Stomach (tissue), 9 donors: ENCODE data around the gene TSR2. TPM values are rescaled to one million over a fixed set of nuclear protein-coding genes. Genes with fewer than 3 reads are reported as not detected.

Experiments
- DNase-seq, 2 donors: peaks; one replicate each; pipeline versions ENCODE4 v3.0.0 to v3.0.0-alpha.2; 2013 to 2019
- H3K27ac ChIP-seq, 5 donors: fragments of 200-600 bp in 4 of 5; sonication (generic) in 4 of 5; one replicate each; pipeline ENCODE4 v1.5.1; 2013 to 2019; ENCODE audit warnings: mild to moderate bottlenecking in 1 of 5, moderate library complexity in 1 of 5
- H3K27me3 ChIP-seq, 3 donors: fragments of 200-600 bp; sonication (generic); one replicate each; pipeline ENCODE4 v1.5.1; 2017 to 2019; ENCODE audit warnings: mixed run types in 1 of 3
- H3K36me3 ChIP-seq, 4 donors: fragments of 200-600 bp; sonication (generic); 1 replicate in 3 of 4; 2 replicates in 1 of 4; pipeline ENCODE4 v1.5.1; 2016 to 2019
- H3K4me1 ChIP-seq, 4 donors: fragments of 200-600 bp; sonication (generic); one replicate each; pipeline ENCODE4 v1.5.1; 2016 to 2019
- H3K4me3 ChIP-seq, 4 donors: fragments of 200-600 bp; sonication (generic) in 3 of 4; one replicate each; pipeline ENCODE4 v1.5.1; 2016 to 2019; ENCODE audit warnings: mild to moderate bottlenecking in 1 of 4
- H3K9me3 ChIP-seq, 4 donors: fragments of 200-600 bp; sonication (generic); one replicate each; pipeline ENCODE4 v1.5.1; 2016 to 2019
- EP300 ChIP-seq: sonication (generic); formaldehyde crosslinking; IDR thresholded peaks from one replicate; pipeline ENCODE4 v1.6.1; 2017; ENCODE audit warnings: antibody characterized with exemption
- POLR2A ChIP-seq, 4 donors: fragments of 450-650 bp; IDR thresholded peaks; one replicate each; pipeline ENCODE4 v1.6.1; 2016; ENCODE audit warnings: antibody characterized with exemption in 4 of 4, control low read depth in 2 of 4, mild to moderate bottlenecking in 1 of 4, moderate library complexity in 1 of 4
- POLR2AphosphoS5 ChIP-seq, 3 donors: sonication (generic); formaldehyde crosslinking; IDR thresholded peaks; one replicate each; pipeline ENCODE4 v1.6.1; 2016; ENCODE audit warnings: antibody characterized with exemption in 3 of 3
- WGBS, 5 donors: extraction: QIAGEN DNeasy Blood & Tissue Kit in 3 of 5; methylation state at CpG; one replicate each; pipeline versions ENCODE4 v1.1.5 to v1.1.7; 2013 to 2018; 5-methylcytosine and 5-hydroxymethylcytosine counted together
- intact Hi-C: fragments of 100-400 bp; cut with DNase I; formaldehyde crosslinking; loops from one replicate; pipeline ENCODE4 v1.15.1; 2023; ENCODE audit warnings: low total_unique reads
- polyA plus RNA-seq, 3 donors: library from polyadenylated mRNA; stranded (reverse); fragments of 200-250 nt; gene quantifications; one replicate each; pipeline ENCODE4 v1.2.3, GENCODE V29; 2013
- total RNA-seq, 5 donors: library from RNA; depleted of rRNA; stranded (reverse); fragments of >200 nt; gene quantifications; one replicate each; pipeline versions ENCODE4 v1.1.0 to v1.2.3, GENCODE V29; 2014 to 2016
- TF ChIP-seq, protein P1 (sequence below), 7 experiments: fragments of 450-650 bp in 4 of 7; fragments of 200-600 bp in 3 of 7; sonication (generic) in 3 of 7; IDR thresholded peaks; one replicate each; pipeline ENCODE4 v1.5.1; 2016 to 2019; ENCODE audit warnings: antibody characterized with exemption in 7 of 7, control low read depth in 2 of 7, mild to moderate bottlenecking in 1 of 7
- donor health status: healthy with polysubstance abuse.
- donor health status: Bipolar disorder and iron deficiency.
- donor health status: healthy.

Gene TSR2
- total and polyA plus RNA-seq, 8 donors: 12.5 to 48.1 (median 28.8) TPM; not detected in 1

DNA sequence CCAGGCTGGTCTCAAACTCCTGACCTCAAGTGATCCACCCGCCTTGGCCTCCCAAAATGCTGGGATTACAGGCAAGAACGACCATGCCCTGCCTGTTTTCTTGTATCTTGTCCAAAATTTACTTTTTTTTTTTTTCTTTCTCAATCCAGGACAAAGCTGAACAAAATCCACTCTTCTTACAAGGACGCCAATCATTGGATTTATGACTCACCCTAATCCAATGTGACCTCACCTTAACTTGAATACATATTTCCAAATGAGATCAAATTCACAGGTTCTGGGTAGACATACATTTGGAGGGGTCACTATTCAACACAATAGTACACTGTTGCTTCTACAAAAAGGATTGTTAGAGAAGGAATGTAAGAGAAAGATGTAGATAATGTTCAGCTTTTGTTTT lies 18.0 kb upstream of the TSR2 start:
- DNase-seq: no peak
- H3K9me3 ChIP-seq: no peaks in the 10 kb centered on the region
- intact Hi-C loops: no loop called here
- TF ChIP-seq, protein P1, sequence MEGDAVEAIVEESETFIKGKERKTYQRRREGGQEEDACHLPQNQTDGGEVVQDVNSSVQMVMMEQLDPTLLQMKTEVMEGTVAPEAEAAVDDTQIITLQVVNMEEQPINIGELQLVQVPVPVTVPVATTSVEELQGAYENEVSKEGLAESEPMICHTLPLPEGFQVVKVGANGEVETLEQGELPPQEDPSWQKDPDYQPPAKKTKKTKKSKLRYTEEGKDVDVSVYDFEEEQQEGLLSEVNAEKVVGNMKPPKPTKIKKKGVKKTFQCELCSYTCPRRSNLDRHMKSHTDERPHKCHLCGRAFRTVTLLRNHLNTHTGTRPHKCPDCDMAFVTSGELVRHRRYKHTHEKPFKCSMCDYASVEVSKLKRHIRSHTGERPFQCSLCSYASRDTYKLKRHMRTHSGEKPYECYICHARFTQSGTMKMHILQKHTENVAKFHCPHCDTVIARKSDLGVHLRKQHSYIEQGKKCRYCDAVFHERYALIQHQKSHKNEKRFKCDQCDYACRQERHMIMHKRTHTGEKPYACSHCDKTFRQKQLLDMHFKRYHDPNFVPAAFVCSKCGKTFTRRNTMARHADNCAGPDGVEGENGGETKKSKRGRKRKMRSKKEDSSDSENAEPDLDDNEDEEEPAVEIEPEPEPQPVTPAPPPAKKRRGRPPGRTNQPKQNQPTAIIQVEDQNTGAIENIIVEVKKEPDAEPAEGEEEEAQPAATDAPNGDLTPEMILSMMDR (IDR thresholded peaks at IDR 0.05): no peak
- H3K4me3 ChIP-seq: no peak overlapping the region
- H3K4me1 ChIP-seq: no peaks in the 10 kb centered on the region
- no peaks in the 10 kb centered on the region for H3K36me3 ChIP-seq
- H3K27me3 ChIP-seq: no peaks in the 10 kb centered on the region
- 69 to 79% (median 72%) methylated on average over 3 of the region's 3 CpGs for WGBS, 5 donors
- no peak overlapping the region for H3K27ac ChIP-seq

DNA sequence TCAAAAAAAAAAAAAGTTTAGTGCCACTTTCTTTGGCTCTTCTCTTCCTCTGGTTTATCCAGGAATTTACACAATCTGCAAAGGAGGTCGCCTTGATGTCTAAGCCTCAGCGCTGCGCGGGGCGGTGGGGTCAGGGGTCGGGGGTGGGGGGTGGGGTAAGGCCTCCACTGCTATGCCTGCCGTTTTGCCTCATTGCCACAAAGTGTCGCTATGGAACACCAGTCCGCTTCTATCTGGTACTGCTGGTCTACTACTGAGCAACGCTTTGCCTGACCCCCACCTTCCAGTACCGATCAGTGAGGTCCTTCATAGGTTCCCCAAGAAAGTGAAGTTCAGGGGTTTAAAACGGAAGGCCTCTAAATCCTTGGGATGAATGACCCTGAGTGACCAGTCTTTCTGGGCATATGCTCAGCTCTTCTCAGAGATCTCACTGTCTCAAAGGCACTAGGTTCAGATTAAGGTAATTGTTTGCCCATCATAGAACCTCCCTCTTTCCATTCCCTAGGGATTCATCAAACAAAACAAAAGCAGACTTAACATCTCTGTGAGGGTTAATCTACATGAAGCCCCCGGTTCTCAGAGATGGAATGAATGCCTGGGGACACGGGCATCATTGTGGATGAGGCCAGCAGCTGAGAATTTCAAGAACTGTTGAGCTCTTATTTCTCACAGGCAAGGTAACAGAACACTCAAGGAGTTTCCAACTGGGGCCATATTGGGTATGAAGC lies 16.9 kb upstream of the TSR2 start:
- 33 to 47% (median 46%) methylated on average over 13 to 14 of the region's 14 CpGs for WGBS, 5 donors
- Histone ChIP-seq H3K36me3 (no peaks in the 10 kb centered on the region), H3K4me3 (no peak overlapping the region), H3K9me3 (no peaks in the 10 kb centered on the region), H3K27ac (no peak overlapping the region), H3K27me3 (no peaks in the 10 kb centered on the region), H3K4me1 (no peaks in the 10 kb centered on the region)
- TF ChIP-seq, protein P1 (IDR thresholded peaks at IDR 0.05): no peak
- TF ChIP-seq POLR2A (IDR thresholded peaks at IDR 0.05) (no peak), EP300 (no peak), POLR2AphosphoS5 (IDR thresholded peaks at IDR 0.05) (no peak)
- no peak for DNase-seq
- intact Hi-C loops: no loop called here

DNA sequence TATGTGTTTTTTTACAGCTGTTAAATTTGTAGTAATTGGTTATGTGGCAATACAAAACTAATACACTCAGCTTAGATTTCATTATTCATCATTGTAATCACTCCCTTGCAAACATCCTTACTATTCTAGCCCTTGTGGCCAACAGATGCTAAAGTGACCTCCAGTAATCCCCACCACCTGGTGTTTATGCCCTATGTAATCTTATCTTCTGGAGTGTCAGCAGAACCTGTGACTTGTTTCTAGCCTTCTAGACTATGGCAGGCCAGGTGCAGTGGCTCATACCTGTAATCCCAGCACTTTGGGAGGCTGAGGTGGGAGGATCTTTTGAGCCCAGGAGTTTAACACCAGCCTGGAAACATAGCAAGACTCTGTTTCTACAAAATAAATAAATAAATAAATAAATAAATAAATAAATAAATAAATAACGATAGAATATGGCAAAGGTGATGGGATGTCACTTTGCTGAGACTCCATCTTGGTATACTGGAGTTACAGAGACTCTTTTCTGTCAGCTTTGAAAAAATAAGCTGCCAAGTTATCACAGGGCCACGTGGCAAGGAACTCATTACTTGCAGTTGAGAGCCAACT lies 12.3 kb upstream of the TSR2 start:
- H3K4me3 ChIP-seq: no peak overlapping the region
- TF ChIP-seq, protein P1 (IDR thresholded peaks at IDR 0.05): no peak
- TF ChIP-seq POLR2A (IDR thresholded peaks at IDR 0.05) (no peak), POLR2AphosphoS5 (IDR thresholded peaks at IDR 0.05) (no peak), EP300 (no peak)
- no peaks in the 10 kb centered on the region for H3K36me3 ChIP-seq
- H3K9me3 ChIP-seq: no peaks in the 10 kb centered on the region
- no peaks in the 10 kb centered on the region for H3K27me3 ChIP-seq
- H3K4me1 ChIP-seq: no peaks in the 10 kb centered on the region
- DNase-seq: no peak
- WGBS, 5 donors: 38 to 59% (median 51%) methylated on average over 2 of the region's 2 CpGs
- no peak overlapping the region for H3K27ac ChIP-seq
- intact Hi-C loops: no loop called here

GRCh38 chrX:54430519-54430918 lies 9.7 kb upstream of the TSR2 start:
- no peak for DNase-seq
- no peak for TF ChIP-seq POLR2AphosphoS5 (IDR thresholded peaks at IDR 0.05)
- TF ChIP-seq, protein P1 (IDR thresholded peaks at IDR 0.05): no peak
- TF ChIP-seq POLR2A (IDR thresholded peaks at IDR 0.05): no peak
- Histone ChIP-seq H3K4me3 (no peak overlapping the region), H3K9me3 (no peaks in the 10 kb centered on the region), H3K27ac (no peak overlapping the region), H3K4me1 (no peaks in the 10 kb centered on the region), H3K27me3 (no peaks in the 10 kb centered on the region), H3K36me3 (no peaks in the 10 kb centered on the region)
- intact Hi-C loops: no loop called here
